ENCODE results near the gene LNX2.

DNA sequence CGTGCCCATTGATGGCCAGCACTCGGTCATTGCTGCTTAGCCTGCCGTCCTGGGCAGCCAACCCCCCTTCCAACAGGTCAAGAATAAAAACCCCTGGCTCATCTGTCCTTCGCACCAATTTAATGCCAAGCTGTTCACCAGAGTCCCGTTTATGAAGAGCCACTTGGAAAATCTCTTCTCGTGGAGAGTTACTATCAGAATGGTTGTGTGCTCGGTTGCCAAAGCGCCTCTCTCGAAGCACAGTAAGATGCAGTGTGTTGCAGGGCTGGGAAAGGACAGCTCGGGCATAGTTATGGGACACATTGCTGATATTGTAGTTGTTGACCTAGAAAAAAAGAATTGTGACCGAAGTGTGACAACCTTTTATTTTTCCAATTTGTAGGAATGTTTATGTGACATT lies 57.9 kb downstream of the LNX2 start:
- TF ChIP-seq POLR2A (IDR thresholded peaks at IDR 0.05): no peak
- TF ChIP-seq, protein P1, sequence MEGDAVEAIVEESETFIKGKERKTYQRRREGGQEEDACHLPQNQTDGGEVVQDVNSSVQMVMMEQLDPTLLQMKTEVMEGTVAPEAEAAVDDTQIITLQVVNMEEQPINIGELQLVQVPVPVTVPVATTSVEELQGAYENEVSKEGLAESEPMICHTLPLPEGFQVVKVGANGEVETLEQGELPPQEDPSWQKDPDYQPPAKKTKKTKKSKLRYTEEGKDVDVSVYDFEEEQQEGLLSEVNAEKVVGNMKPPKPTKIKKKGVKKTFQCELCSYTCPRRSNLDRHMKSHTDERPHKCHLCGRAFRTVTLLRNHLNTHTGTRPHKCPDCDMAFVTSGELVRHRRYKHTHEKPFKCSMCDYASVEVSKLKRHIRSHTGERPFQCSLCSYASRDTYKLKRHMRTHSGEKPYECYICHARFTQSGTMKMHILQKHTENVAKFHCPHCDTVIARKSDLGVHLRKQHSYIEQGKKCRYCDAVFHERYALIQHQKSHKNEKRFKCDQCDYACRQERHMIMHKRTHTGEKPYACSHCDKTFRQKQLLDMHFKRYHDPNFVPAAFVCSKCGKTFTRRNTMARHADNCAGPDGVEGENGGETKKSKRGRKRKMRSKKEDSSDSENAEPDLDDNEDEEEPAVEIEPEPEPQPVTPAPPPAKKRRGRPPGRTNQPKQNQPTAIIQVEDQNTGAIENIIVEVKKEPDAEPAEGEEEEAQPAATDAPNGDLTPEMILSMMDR (IDR thresholded peaks at IDR 0.05): no peak
- TF ChIP-seq EP300 (IDR thresholded peaks at IDR 0.05): no peak
